ENCODE results near the gene PNPLA1.

GRCh38 chr6:36334832-36335459, 65.1 kb downstream of the PNPLA1 start:
- TF ChIP-seq CTCF (IDR thresholded peaks at IDR 0.05) (no peak), POLR2AphosphoS5 (IDR thresholded peaks at IDR 0.05; ENCODE audit: low read depth, low read length) (no peak), REST (IDR thresholded peaks at IDR 0.05; ENCODE audit: insufficient read depth in 1 of 2, low read depth in 2 of 2, low read length in 1 of 2) (no peak), SIN3A (IDR thresholded peaks at IDR 0.05; ENCODE audit: borderline replicate concordance, insufficient read depth, low read depth, low read length) (no peak)
